ENCODE measurements around the gene FAM13A.
A peak's percentile ranks its signal among the peaks of the same experiment; 100 is the strongest.

The FAM13A gene

GRCh38 chr4:88702782-88703181 lies 354.2 kb downstream of the FAM13A start:
- DNase-seq, result no peak

GRCh38 chr4:88698519-88698918 lies 358.5 kb downstream of the FAM13A start:
- no peak for DNase-seq

GRCh38 chr4:88697588-88698329 lies 359.2 kb downstream of the FAM13A start, which contains the start of gene NAP1L5:
Gene NAP1L5 (minus strand): TSS chr4:88697829. CDS start chr4:88697754, 75 bp downstream.
- DNase-seq, result peak; percentile 25

- DNase-seq, result no peak
These were observed 359.8 kb downstream of the FAM13A start for GRCh38 chr4:88697141-88697540.

DNA sequence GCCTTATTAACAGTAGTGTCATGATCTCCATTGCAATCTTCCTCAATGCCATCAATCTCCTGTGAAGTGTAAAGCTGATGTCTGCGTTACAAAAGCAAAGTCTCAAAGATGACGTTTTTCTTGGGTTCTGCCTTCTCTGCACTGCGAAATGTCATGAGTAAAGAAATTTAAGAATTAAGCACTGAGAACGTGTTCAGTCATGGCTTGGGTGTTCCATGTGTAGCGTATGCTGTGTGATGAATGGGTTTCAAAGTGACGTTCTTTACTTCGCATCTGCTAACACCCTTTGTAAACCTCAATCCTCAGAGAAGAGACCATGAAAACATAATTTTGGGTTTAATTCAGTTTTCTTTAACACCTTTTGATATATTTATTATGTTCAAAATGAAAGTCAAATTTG lies 360.4 kb downstream of the FAM13A start:
- DNase-seq, result no peak

- DNase-seq, result no peak
These were observed 363.2 kb downstream of the FAM13A start for GRCh38 chr4:88693792-88694191.

GRCh38 chr4:88690355-88690754 lies 366.6 kb downstream of the FAM13A start:
- peak; percentile 1 for DNase-seq

DNA sequence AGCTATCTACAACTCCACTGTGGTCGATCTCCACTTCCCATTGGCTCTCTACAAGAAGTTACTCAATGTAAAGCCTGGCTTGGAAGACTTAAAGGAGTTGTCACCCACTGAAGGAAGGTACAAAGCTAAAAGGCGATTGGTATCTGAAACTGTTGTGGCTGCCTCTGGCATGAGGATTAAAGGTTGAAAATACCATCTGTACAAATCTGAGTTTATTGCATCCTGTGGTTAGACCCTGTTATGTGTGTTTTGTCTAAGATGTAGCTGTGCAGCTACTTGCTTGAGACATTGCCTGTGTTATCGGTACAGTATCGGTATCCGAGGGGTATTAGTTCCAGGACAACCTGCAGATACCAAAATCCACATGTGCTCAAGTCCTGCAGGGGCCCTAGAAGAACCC lies 375.8 kb downstream of the FAM13A start:
- no peak for DNase-seq
